Pulmonary artery endothelial cell (primary cell): ENCODE data around the gene NTM. TPM values are rescaled to one million over a fixed set of nuclear protein-coding genes. Genes with fewer than 3 reads are reported as not detected.
"Not testable (repeated sequence)": the region's sequence is repeated elsewhere in the genome, so short reads cannot be mapped to it uniquely, and the experiment has no call there.

ENCODE experiments used
- DNase-seq: peaks from one replicate; pipeline ENCODE4 v3.0.0-alpha.2; 2011; ENCODE audit warnings: low read depth, low spot score
- total RNA-seq: library from RNA; depleted of rRNA; stranded (reverse); fragments of >200 nt; gene quantifications from 2 replicates; pipeline ENCODE4 v1.2.3, GENCODE V29; 2014

The NTM gene
- total RNA-seq, 1 donor from 2014 or later, result 2.6 TPM

GRCh38 chr11:132337819-132338416 lies 967.5 kb downstream of the NTM start:
- no peak for DNase-seq

GRCh38 chr11:132342408-132342807 lies 972.0 kb downstream of the NTM start:
- DNase-seq, result no peak

GRCh38 chr11:132343445-132344175 lies 973.2 kb downstream of the NTM start:
- DNase-seq, result no peak

- no peak for DNase-seq
These were observed 976.2 kb downstream of the NTM start for GRCh38 chr11:132346558-132347148.

- no peak for DNase-seq
These were observed 977.0 kb downstream of the NTM start for GRCh38 chr11:132347156-132348090.

- no peak for DNase-seq
These were observed 979.7 kb downstream of the NTM start for GRCh38 chr11:132349811-132350733.

GRCh38 chr11:132351050-132351449 lies 980.6 kb downstream of the NTM start:
- no peak for DNase-seq

GRCh38 chr11:132352497-132352896 lies 982.1 kb downstream of the NTM start:
- DNase-seq, result no peak

DNA sequence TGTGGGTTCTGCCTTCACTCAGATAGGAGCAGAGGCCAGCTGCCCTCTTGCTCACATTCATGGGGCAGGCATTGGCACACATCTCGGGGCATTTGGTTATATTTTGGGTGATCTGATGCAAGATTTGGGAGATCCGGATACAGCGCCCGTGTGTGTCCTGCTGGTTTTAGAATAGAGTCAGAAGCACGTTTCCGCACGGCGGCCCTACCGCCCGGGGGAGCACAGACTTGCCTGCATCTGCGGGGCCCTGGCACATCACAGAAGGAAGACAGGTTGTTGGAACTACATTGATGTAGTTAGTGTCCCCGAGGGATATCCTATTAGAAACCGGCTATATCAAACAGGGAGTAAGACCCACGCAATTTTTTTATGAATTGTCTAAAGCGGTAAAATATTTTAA lies 982.8 kb downstream of the NTM start:
- DNase-seq, result no peak

- DNase-seq, result no peak
These were observed 987.6 kb downstream of the NTM start for GRCh38 chr11:132357811-132358572.

DNA sequence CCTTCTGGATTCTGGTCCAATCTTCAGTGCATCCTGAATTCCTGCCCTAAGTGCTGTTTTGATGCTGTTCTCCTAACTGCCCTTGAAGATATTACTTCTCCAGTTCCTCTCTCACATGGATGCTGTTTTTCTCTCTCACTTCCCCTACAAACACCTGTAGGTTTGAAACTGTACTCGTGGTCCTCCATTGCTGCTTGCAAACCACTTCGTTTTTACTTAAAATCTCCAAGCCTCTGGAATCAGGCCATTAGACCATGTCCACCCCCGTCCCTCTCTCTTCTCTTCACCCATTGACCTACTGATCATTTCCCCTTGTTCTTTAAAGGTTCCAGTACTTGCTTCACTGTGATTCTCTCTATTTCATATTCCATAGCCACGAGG lies 988.1 kb downstream of the NTM start:
- DNase-seq, result no peak

- DNase-seq, result no peak
These were observed 990.7 kb downstream of the NTM start for GRCh38 chr11:132361011-132361550.

GRCh38 chr11:132365650-132366049 lies 995.2 kb downstream of the NTM start:
- DNase-seq, result no peak

DNA sequence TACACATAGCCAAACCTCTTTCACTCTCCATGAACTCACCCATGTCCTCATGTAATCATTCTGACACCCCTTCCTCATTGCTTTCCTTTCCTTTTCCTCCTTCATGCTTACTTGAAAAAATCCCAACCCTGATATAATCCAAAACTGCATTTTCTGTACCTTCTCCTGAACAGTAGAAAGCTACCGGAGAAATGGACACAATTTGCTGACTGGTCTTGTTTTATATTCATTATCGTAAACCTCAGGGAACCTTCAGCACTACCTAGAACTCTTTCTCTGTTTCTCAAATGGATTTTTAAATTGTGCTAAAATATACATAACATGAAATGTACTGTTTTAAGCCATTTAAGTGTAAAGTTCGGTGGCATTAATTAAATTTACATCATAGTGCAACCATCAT lies 996.9 kb downstream of the NTM start:
- DNase-seq, result no peak

DNA sequence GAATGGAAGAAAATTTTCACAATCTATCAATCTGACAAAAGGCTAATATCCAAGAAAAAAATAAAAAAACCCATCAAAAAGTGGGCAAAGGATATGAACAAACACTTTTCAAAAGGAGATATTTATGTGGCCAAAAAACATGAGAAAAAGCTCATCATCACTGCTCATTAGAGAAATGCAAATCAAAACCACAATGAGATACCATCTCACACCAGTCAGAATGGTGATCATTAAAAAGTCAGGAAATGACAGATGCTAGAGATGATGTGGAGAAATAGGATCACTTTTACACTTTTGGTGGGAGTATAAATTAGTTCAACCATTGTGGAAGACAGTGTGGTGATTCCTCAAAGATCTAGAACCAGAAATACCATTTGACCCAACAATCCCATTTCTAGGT lies 999.7 kb downstream of the NTM start:
- not testable (repeated sequence) for DNase-seq

DNA sequence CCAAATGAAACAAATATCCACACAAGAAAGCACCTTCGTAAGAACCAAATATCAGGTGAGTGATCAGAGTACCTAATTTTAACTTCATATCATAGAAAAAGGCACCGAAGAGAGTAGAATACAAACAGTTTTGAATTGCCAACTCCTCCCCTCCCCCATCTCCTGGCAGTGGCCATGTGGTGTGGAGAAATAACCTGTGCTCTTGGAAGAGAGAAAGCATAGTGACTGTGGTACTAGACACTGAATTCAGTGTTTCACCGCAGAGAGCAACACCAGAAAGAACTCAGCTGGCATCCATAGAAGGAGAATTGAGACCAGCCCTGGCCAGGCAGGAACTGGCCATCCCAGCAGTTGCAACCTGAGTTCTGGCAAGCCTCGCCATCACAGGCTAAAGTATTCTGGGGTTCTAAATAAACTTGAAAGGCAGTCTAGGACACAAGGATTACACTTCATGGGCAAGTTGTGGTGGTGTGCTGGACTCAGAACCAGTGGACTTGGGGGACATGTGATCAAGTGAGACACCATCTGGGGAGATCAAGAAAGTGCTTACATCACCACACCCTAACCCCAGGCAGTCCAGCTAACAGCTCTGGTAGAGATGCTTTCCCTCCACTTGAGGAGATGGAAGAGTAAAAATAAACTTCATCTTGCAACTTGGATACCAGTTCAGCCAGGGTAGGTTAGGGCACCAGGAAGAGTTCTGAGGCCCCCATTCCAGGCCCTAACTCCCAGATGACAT lies 1003.2 kb downstream of the NTM start:
- DNase-seq, result no peak

GRCh38 chr11:132379540-132379939 lies 1009.1 kb downstream of the NTM start:
- no peak for DNase-seq
